ENCODE results near the gene HDAC10.
A peak's percentile ranks its signal among the peaks of the same experiment; 100 is the strongest.

Gene HDAC10

DNA sequence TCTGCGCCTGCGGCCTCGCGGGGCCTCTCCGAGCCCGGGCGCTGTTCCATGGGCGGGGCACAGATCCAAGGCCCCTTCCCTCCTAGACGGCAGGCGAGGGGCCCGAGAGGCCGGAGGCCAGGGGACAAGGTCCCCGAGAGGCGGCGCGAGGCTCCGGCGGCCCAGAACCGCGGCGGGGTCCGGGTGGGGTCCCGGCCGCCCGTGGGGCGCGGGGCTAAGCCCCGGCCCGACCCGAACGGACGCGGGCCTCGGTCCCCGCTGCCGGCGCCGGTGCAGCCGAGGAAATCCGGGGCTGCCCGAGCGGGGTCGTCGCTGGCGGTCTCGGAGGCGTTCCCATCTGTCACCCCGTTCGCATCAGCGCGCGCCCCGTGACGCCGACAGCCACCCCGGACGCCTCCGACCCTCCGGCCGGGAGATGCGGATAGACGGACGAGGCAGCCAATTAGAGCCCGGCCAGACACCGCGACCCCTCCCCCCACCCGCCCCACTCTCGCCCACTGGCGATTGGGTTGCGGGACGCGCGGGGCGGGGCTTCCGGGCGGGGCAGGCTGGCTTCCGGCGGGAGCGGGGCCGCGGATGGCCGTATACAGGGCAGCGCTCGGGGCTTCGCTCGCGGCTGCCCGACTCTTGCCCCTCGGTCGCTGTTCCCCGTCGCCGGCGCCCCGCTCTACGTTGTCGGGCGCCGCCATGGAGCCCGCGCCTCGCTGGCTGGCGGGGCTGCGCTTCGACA lies 50.4 kb downstream of the HDAC10 start, which contains the start of gene SELENOO:
Gene SELENOO, plus strand, starts transcription at position 551 of the 730 bp plus-strand sequence. Its CDS starts 26 bp downstream, at position 577.
- DNase-seq (ENCODE audit: low read depth): peak; percentile 69

DNA sequence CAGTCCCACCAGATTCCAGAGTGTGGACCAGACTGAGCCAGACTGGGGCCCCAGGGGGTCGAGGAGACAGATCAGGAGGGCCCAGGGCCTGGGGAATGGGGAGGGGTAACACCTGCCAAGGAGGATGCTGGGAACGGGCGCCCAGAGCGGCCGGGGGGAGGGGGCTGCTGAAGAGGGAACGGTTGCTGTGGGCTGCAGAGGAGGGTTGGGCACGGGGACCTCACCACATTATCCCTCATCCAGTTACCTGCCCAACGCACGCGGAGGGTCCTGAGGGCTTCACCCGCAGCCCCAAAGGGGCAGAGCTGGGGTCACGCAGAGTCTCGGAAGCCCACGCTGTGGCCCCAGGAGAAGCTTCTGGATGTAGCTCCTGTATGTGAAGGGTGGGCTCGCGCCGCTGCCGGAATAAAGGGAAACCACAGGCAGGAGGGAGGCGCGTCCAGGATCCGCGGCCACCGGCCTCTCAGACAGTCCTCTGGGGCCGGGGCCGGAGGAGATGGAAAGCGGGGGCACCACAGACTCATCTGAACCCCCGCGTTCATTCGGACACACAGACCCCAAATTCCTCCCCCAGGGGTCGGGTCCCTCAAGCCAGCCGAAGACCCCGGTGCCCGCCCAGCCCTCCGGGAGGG lies 51.1 kb downstream of the HDAC10 start:
- DNase-seq (ENCODE audit: low read depth): no peak

DNA sequence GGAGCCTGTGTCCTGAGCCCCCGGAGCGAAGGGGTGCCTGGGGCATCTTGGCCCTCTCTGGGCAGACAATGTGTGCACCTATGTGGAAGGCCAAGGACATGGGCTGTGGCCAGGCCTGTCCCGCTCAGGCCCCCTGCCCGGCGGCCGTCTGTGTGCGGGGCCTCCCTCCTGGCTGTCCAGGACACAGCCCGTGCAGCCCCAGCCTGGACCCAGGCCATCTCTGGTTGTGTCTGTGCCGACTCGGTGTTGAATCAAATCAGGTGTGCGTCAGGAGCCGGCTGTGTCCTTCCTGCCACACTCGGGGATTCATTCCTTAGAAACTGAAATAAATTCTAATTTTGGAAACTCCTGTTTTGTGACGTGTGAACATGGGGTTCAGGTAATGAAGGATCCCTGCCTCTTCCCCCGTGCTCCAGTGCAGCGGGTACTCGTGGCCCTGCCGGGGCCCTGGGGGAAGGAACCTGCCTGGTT lies 51.8 kb downstream of the HDAC10 start:
- DNase-seq (ENCODE audit: low read depth): no peak

DNA sequence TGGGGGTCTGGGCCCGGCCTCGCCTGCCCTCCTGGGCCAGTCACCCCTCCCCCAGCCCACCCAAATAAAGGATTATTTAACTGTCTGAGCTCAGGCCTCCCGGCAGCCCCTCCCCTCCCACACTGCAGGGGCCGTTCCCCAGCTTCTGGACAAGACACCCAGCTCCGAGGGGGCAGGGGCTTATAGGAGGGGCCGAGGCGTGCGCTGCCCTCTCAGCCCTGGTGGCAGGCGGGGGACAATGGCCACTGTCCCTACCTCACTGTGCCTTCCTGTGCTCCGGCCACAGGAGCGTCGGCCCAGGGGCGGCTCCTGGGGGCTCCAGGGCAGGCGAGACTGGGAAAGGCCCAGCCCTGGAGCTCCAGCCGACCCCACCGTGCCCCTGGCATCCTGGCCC lies 52.4 kb downstream of the HDAC10 start:
- DNase-seq (ENCODE audit: low read depth): no peak

DNA sequence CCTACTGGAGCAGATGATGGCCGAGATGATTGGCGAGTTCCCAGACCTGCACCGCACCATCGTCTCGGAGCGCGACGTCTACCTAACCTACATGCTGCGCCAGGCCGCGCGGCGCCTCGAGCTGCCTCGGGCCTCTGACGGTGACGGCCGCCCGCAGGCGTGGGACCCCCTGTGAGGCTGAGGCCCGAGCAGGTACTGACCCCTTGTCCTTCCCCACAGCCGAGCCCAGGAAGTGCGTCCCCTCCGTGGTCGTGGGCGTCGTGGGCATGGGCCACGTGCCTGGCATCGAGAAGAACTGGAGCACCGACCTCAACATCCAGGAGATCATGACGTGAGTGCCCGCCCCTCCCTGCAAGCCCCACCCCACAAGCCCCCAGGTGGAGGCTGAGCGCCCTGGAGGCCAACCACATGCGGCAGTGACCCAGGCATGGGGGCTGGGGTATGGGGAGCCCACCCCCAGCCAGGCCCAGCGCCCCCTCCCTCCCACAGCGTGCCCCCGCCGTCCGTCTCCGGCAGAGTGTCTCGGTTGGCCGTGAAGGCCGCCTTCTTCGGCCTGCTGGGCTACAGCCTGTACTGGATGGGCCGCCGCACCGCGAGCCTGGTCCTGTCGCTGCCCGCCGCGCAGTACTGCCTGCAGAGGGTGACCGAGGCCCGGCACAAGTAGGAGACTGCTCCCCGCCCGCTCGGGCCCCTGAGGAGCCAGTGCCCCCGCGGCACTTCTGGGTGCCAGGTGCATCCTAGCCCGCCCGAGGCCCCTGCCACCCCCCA lies 53.0 kb downstream of the HDAC10 start:
- DNase-seq (ENCODE audit: low read depth): no peak

DNA sequence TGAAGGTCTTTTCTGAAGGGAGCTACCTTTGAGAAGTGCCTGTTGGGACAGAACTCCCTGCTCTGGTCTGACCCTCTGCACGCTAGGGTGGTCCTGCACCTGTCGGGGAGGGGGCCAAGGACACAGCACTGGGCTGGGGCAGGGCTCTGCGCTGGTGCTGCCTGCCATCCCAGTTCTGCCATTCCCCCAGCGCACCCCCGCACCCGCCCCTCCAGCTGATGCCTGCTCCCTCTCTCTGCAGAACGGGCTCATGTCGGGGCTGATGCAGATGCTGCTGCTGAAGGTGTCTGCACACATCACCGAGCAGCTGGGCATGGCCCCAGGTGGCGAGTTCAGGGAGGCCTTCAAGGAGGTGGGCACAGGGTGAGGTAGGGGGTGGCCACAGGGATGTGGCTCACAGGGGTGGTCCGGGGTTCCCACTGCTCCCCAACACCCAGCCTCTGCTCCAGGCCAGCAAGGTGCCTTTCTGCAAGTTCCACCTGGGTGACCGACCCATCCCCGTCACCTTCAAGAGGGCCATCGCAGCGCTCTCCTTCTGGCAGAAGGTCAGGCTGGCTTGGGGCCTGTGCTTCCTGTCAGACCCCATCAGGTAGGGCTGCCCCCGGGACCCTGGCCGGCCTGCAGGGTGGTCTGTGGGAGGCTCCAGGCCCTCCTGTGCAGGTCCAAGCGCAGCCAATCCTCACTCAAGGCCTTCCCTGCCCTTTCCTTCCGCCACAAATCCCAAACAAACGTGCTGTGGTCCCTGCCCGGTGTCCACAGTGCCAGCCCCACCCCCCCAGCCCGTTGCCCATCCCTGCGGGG lies 53.9 kb downstream of the HDAC10 start:
- no peak for DNase-seq (ENCODE audit: low read depth)

DNA sequence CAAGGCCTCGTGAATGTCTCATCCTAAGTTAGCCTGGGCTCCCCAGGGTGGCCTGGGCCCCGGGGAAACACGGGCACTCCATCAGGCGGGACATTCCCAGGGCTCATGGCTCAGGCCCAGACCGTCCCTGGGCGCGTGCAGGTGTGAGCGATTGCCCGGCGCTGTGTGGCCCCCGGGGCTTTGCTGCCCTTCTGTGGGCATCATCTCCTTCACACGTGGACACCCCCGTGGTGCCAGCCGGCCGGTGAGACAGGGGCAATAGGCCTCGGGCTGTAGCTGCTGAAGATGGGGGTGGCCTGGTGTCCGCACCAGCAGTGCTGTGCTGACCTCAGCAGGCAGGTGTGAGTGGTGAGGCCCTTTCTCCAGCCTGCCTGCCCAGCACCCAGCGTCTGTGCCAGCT lies 54.8 kb downstream of the HDAC10 start:
- DNase-seq (ENCODE audit: low read depth): no peak
